Limb (tissue), 2 donors: ENCODE data around the gene GPRIN1.

ENCODE experiments used
- DNase-seq, 2 donors: peaks; one replicate each; pipeline ENCODE4 v3.0.0-alpha.2; 2016; ENCODE audit errors: extremely low spot score in 2 of 2

Gene GPRIN1

DNA sequence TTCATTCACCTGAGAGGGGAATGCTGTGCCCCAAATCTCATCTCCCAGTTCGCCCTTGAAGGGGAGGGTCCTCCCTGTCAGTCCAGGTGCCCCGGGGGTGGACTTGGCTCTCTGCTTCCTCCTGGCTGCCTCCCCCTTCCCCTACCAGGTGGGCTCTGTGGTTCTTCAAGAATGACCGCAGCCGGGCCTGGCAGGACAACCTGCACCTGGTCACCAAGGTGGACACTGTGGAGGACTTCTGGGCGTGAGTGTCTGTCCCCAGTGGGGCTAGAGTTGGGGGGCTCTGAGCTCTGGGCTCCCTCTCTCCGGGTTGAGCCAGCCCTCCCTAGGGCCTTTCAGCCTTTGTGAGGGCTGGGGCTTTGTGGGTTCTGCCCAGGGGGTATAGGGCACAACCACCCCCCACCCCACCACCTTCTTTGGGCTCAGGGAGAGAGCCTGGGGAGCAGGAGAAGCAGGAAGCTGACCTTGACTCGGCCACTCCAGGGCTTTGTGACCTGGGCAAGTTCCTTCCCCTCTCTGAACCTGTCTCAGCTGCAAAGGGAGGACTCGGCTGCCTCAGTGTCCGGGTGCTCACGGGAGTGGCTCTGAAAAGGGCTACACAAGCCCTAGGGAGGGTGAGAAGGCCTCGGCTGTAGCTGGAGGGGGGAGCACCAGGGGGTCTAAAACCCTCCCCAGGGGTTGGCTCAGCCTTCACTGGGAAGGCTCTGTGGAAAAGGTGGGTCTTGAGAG lies 33.7 kb upstream of the GPRIN1 start:
- DNase-seq = no peak

DNA sequence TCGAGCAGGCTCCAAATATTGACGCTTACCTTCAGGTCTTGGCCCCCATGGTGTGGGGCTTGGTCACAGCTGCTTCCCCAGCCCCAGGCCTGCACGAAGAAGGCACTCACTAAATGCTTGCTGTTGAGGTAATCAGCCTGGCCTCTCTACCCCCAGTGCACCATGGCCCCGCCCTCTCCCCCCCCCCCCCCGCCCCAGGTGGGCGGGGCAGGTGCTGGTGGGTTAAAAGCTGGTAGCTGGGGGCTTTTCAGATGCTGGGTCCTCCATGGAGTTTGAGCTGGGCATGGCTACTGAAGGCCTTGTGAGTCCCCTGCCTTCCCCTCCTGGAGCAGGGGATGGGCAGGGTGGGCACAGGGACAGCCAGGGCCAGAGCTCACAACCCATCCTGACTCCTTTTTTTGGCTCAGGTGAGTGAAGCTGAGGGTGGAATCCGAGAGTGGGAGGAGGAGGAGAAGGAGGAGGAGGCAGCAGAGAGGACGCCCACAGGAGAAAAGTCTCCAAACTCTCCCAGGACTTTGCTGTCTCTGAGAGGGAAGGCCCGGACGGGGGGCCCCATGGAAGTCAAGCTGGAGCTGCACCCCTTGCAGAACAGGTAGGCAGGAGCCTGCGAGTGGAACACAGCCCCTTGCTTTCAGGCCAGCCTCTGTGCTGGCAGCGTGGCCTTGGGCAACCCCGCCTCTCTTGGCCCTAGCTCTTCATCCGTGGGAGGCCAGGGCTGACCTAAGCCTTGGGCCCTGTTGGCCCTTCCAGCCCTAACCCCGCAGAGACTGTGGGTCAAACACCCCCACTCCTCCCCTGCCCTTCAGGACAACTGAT lies 32.9 kb upstream of the GPRIN1 start:
- DNase-seq = no peak

DNA sequence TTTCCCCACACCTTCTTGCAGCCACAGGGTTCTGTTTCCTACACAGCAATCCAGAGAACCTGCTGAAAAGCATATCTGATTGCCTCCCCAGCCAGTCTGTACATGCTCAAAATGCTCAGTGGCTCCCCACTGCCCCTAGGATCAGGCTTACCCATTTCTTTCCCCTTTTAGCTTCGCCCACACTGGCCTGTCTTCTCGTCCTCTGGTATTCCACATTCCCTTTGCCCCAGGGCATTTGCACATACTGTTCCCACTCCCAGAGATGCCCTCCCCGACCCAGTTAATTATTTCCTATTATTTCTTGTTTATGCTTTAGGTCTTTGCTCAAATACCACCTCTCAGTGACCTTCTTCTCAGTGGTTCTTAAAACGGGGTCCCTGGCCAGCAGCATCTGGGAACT lies 30.7 kb upstream of the GPRIN1 start:
- DNase-seq = no peak

DNA sequence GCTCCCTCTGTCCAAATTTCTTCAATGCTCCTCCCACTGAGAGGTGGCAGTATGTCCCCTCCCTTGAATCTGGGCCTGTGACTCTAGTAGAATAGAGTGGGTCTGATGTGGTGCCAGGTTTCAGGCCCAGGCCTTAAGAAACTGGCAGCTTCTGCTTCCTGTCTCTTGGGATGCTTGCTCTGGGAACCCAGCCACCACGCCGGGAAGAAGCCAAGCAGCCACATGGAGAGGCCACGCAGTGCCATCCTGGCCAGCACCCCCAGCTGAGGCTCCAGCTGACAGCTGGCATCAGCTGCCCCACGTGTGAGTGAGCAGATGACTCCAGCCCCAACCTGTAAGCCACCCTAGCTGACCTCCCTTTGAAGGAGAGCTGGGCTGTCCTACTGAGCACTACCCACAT lies 30.0 kb upstream of the GPRIN1 start:
- peak in 1 of 2 donors; percentile 48 for DNase-seq

DNA sequence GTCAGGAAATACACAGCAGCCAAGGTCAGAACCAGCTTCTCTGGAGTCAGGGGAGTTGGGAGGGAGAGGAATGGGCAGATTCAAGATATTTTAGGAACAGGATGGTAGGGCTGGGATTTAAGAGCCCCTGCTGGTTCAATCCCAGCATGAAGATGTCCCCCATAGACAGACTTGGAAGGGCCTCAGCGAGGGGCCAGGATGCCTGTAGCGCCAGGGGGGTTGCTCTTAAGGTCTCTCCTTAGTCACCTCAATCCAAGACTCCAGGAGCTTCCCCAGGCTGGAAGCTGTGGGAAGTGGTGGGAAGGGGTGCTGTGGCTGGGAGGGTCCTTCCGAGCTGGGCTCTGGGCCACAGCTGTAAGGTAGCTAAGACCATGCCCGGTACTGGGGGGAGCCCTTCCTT lies 29.3 kb upstream of the GPRIN1 start:
- DNase-seq = no peak

DNA sequence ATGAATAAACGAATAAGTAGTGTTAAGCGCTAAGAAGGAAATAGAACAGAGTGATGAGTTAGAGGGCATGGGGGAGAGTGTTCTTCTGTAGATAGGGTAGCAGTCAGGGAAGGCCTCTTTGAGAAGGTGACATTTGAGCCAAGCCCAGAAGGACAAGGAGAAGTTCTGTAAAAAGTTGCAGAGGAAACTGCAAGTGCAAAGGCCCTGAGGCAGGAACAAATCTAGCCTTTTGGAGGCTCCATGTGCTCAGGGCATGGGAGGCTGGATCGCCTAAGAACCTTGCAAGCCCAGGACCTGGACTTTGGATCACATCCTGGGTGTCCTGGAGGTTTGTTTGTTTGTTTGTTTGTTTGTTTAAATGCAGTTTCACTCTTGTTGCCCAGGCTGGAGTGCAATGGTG lies 28.5 kb upstream of the GPRIN1 start:
- no peak for DNase-seq

DNA sequence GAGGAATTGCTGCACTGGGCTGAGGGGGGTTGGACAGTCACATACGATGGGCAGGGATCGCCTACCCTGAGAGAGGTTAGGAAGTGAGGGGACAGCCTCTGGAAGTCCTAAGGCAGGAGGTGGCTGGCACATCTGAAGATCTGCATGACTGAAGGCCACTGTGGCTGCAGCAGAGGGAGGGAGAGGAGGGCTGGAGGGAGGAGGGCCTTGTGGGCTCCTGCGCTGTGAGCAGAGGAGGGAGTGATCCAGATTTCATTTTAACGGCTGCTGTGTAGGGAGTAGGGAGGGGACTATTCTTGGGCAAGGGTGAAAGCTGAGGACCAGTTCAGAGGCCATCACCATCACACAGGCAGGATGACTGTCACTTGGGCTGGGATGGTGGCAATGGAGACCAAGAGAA lies 27.6 kb upstream of the GPRIN1 start:
- DNase-seq = no peak

DNA sequence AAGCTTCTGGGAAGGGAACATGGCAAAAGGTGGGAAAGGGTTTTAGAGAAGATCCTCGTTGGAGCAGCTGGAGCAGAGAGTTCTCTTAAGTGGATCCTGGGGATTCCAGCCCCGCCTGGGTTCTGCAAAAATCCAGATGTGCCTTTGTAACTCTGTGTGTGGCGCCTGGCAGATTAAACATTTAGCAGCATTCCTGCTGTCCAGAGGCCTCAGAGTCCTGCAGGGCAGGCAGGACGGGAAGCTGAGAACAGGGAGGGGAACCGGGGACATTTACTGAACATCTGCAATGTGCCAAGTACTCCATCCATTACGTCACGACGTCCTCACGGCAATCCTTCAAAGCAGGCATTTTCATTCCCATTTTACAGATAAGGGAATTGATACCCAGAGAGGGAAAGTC lies 26.5 kb upstream of the GPRIN1 start:
- no peak for DNase-seq

DNA sequence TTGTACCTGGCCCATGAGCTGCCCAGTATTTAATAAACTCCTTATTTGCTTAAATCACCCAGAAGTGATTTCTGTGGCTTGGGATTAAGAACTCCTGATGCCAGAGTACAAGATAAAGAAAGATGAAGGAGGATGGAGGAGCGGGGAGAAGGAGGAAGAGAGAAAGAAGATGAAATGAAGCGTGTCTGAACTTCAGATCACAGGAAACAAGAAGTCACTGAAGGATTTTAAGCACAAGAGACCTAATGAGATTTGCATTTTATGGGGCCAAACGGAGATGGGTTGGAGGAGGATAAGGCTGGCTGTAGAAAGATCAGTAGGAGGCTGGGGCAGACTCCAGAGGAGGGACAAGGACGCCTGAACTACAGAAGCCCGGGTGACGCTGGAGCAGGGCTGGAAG lies 23.6 kb upstream of the GPRIN1 start:
- DNase-seq = no peak

DNA sequence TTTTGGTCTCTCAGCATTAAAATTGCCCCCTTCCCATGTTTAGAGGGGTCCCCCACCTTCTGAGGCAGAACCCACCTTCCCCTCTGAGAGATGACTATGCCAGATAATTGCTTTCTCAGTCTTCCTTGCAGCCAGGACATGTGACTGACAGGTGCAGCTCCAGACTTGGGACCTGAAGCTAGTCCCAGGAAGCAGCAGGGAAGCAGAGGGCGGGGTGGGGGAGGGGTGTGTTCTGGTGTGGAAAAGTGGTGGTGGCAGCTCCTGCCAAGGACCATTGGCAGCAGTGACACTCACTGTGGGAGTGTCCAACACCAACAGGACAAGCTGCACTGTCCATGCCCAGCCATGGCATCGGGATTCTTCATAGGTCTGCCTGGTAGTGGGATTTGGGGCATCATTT lies 22.8 kb upstream of the GPRIN1 start:
- DNase-seq = no peak

DNA sequence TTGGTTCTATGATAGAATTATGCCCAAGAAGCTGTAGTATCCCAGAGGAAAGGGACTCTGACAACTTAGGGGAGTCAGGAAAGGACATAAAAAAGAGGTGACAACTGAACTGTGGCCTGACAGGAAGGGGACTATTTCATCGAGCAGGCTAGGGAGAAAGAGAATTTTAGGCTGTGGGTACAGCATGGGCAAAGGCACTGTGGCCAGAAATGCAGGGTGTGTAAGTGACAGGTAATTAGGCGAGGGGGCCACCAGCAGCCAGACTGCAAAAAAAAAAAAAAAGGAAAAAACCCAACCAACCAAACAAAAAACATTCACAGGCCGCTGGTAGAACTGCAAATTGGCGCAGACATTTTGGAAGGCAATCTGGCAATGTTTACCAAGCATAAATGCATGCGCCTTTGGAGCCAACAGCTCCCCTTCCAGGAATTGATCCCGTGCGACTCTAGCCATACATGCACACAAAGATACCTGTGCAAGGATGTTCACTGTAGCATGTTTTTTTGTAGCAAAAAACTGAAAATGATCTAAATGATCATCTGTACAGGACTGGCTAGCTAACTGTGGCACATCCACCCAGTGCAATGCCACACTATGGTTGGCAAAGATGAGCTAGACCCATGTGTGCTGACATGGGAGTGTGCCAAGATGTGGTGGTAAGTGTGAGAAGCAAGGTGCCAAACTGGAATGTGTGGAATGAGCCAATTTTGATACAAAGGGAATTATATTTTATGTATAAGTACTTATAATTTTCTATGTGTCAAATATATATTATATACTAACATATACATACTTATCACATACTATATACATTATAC lies 21.6 kb upstream of the GPRIN1 start:
- no peak for DNase-seq

DNA sequence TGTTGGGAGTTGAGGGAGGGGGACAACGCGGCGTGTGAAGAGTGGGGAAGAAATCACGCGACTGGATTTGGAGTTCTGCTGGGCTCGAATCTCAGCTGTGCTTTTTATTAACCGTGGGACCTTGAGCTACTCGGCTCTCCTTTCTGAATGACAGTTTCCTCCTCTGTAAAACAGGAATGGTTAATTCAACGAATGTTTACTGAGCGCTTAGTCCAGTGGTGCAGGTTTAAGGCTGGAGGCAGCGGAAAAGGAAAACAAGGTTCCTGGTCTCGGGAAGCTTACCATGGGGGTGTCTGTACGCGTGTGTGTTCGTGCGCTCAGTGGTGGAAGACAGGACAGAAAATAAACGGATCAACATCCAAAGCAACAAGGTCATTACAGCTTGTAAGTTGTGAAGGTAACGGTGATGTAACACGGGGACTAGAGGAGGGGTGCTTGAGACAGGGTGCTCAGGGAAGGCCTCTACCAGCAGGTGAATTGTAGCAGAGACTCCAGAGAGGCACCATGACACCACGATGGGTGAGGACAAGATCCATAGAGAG lies 20.8 kb upstream of the GPRIN1 start:
- no peak for DNase-seq

DNA sequence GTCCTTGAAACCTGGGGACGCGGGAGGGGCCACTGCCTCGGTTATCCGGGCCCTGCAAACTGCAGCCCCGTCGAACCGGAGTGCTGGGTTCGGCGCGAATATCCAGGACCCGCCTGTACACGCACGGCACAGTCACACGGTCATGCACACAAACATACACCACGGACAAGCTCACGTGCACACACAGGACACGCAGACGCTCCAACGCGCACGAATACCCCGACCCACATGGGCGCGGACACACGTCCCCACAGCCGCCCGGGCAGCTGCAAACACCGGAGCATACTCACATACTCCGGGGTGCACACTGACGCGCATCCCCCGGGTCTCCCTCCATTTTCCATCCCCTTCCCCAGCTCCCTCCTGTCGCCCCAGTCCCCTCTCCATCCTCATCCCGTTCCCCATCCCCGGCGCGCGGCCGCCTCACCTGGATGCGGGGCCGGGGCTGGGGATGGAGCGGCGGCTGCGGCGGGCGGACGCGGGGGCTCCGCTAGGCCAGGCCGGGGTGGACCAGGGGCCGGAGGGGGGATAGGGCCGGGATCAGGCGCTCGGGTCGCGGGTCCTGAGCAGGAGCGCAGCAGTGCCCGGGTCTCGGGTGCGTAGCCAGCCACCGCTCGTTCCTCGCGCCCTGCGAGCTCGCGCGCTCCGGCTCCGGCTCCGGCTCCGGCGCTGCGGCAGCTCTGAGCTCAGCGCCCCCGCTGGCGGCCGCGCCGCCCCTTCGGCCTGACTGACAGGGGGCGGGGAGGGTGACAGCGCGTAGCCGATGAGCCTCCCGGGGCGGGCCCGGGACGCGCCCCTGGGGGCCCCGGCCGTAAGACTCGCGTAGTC lies 20.1 kb upstream of the GPRIN1 start, which contains the start of the genes EIF4E1B and SNCB:
Gene EIF4E1B (plus strand): TSS at position 823 of the 828 bp plus-strand sequence. CDS start 12,113 bp downstream, outside the sequence.
Gene SNCB (minus strand): TSS at position 682 of the 828 bp plus-strand sequence. CDS start 880 bp downstream, outside the sequence.
- DNase-seq = peak in 1 of 2 donors; percentile 70

DNA sequence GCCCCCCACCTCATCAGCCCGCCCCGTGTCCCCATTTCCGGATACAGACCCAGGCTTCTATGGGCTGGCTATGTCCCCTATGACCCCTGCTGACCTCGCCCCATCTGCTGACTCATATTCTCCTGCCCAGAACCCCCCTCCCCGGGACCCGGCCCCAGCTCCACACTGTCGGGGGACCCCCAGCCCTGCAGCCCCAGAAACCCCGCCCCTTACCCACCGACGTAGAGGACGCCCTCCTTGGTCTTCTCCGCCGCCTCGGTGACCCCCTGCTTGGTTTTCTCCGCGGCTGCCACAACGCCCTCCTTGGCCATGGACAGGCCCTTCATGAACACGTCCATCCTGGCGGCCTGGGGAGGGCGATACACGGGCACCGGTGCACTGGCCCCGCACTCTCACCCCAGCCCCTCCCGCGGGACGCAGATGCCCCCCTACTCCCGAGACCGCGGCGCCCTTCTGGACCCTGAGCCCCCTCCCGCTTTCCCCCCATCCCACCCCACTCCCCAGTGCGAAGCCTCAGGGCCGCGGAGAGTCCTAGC lies 19.4 kb upstream of the GPRIN1 start:
- DNase-seq = no peak

DNA sequence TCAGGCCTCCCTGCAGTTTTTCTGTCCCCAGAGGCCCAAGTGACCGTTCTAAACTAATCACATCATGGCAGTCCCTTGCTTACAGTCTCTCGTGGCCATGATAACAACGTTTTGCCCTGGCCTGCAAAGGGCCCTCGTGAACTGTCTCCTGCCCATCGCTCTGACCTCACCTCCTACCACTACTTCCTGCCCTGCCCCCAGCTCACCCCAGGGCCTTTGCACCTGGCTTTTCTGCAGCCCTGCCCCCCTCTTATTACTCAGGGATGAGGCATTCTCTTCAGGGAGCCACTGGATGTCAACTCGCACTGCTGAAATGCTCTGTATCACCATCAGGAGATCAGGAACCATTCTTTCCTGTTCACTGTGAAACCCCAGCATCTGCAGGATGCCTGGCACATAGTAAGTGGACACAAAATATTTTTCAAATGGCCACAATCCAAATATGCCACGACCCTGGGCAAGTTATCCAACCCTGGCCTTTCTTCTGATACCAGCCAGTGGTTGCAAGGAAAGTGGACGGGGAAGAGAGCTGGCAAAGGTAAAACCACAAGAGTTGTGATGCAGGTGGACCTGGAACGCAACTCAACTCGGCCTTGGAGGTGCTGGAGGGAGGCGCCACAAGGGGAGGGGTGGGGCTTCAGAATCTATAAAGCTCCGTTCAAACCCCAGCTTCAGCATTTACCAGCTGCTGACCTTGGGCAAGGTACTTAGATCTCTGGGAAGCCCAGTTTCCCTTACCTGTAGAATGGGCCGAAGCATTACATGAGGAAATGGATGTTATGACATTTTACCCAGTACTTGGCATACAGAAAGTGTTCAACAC lies 18.7 kb upstream of the GPRIN1 start:
- no peak for DNase-seq

DNA sequence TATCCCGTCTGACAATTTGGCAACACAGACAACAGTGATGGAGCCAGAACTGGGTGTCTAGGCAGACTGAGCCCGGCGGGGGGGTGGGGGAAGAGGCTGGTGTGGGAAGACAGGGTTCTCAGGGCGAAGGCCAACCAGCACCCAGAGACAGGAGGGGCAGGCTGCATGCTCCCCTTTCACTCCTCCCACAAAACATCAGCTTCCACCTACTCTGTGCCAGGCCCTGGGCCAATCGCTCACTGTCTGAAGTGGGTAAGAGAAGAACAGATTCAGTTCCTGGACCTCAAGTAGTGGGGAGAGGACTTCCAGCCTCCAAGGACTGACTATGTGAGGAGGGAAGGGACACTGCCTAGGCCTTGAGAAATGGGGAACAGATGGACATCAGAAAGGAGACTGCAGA lies 17.6 kb upstream of the GPRIN1 start:
- no peak for DNase-seq

DNA sequence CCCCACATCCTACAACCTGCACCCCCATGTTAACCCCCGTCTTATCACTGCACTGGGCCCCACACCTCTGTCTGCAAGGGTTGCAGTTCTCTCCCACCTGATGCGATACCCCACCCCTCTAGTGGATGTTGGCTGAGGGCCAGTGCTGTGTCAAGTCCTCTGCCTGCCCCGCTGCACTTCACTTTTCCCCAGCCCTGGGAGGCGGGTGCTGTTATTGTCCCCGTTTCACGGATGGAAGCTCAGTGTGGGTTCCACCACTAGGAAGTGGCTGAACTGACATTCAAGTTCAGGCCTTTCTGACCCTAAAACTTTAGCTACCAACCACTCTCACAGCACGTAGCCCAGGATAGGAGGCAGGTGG lies 16.9 kb upstream of the GPRIN1 start:
- no peak for DNase-seq

DNA sequence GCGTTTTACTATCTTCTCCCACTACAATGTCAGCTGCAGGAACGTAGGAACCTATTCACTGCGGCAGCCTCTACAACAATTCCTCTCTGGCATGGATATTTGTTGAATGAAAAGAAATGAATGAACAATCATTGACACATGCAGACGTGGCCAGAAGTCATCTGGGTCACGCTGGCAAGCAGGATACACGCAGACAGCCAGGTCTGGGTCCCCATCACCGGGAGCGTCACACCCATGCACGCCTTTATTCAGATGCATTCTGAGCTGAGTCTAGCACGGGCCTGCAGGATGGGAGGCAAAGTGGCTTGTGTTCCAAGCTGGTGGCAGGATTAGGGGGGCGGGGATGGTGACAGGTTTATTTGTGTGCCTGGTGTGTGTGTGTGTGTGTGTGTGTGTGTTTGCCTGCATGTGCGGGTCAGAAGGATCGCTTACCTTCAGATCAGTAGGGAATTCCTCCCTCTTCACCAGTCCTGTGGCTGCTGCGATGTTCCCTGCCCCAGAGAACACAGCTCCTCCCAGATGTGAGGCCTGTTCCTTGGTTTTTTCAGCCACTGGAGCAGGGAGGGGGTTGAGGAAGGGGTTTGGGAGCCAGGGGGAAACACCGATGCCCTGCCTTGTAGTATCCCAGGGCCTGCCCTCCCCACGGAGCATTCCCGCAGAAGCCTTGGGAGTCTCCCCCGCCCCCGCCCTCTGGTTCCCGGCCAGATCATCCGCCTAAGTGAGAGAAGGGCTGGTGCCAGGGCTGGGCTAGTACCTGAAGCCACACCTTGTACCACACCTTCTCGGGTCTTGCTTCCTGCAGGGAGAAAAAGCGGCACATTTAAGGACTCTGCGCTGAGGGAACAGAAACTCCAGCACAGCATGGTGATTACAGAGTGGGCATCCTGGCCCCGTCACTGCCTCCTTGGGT lies 16.3 kb upstream of the GPRIN1 start:
- DNase-seq = no peak

DNA sequence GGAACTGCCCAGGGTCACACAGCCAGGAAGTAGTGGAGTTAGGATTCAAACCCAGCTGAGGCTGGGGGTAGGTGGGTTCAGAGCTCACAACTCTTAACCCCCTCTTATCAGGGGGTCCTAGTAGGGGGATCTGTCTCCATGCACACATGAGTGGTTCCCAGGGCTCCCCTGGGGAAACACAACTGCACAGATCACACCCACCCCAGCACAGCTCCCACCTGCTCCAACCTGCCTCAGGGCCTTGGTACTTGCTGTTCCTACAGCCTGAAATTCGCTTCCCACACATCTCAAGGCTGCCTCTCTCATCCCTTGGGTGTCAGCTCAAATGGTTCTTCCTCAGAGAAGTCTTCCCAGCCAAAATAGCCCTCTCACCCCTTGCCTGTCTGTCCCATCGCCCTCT lies 15.6 kb upstream of the GPRIN1 start:
- no peak for DNase-seq
